ENCODE data around the gene TCOF1. TPM values are rescaled to one million over a fixed set of nuclear protein-coding genes. Genes with fewer than 3 reads are reported as not detected.

TCOF1 gene
- polyA plus RNA-seq (2013, experiment 1 of 2), result 32.1 TPM
- 32.7 TPM for polyA plus RNA-seq (2013, experiment 2 of 2)

- peaks cover 6% of the 10 kb centered on the region for H3K79me1 ChIP-seq (ENCODE audit: low read depth, low read length)
- peak within 1 kb of the TSS; percentile 26 for H2BK5ac ChIP-seq (ENCODE audit: low read length)
- H3K27ac ChIP-seq (replicated peaks; ENCODE audit: low read length), result peak within 1 kb of the TSS; percentile 21
- H2BK15ac ChIP-seq (ENCODE audit: low read length), result no peak within 1 kb of the TSS
- peak; percentile 98 for DNase-seq (ENCODE audit: low spot score)
- no peak within 1 kb of the TSS for H3K4ac ChIP-seq (ENCODE audit: low read length)
- H3K4me2 ChIP-seq (ENCODE audit: insufficient read depth, low read length, poor library complexity, severe bottlenecking), result peak within 1 kb of the TSS; percentile 60
- peak within 1 kb of the TSS; percentile 69 for H3K23ac ChIP-seq (ENCODE audit: low read depth, low read length, poor library complexity)
- WGBS, 2 donors (ENCODE audit: extremely low coverage in 2 of 2, insufficient read length in 2 of 2, insufficient replicate concordance in 1 of 2), result no CpG with 5 or more reads among the region's 90 CpGs
- peak within 1 kb of the TSS; percentile 86 for H3K9ac ChIP-seq (ENCODE audit: low read depth, low read length, poor library complexity)
- peaks cover 0 to 2% (median 0%) of the 10 kb centered on the region in 3 experiments for H3K27me3 ChIP-seq (ENCODE audit: control insufficient read depth in 3 of 3, insufficient read depth in 3 of 3, low read depth in 1 of 3, low read length in 3 of 3)
- H4K91ac ChIP-seq (ENCODE audit: low read depth, low read length, poor library complexity), result no peak within 1 kb of the TSS
- H3K18ac ChIP-seq (ENCODE audit: low read length), result peak within 1 kb of the TSS; percentile 92
- peaks cover 6 to 7% of the 10 kb centered on the region in 2 donors for H3K4me1 ChIP-seq (ENCODE audit: control insufficient read depth in 2 of 2, insufficient read depth in 1 of 2, low read depth in 1 of 2, low read length in 2 of 2)
- H3K4me3 ChIP-seq (ENCODE audit: low read length in 2 of 2), result peak within 1 kb of the TSS; percentile 77 to 94
- H2AFZ ChIP-seq (ENCODE audit: low read length), result peak within 1 kb of the TSS; percentile 79
- H3K14ac ChIP-seq (ENCODE audit: low read length), result peak within 1 kb of the TSS; percentile 65
- no peak within 1 kb of the TSS for H4K8ac ChIP-seq (ENCODE audit: low read depth, low read length)
- no peak within 1 kb of the TSS for H2BK120ac ChIP-seq (ENCODE audit: low read depth, low read length)
- H3K36me3 ChIP-seq (replicated peaks in 1 of 2; ENCODE audit: control insufficient read depth in 2 of 2, insufficient read depth in 2 of 2, low read length in 2 of 2), result peaks cover 20 to 34% of the 10 kb centered on the region in 2 donors
- no peaks in the 10 kb centered on the region for H3K9me3 ChIP-seq (replicated peaks in 1 of 2; ENCODE audit: control insufficient read depth in 2 of 2, insufficient read depth in 1 of 2, low read depth in 1 of 2, low read length in 2 of 2)
- H2BK12ac ChIP-seq (ENCODE audit: low read length), result no peak within 1 kb of the TSS
- H2AK5ac ChIP-seq (ENCODE audit: low read depth, low read length), result peak within 1 kb of the TSS; percentile 16
These were observed at the start of gene TCOF1 for GRCh38 chr5:150357326-150358260. Gene TCOF1 (plus strand): TSS chr5:150357697. CDS start chr5:150357747, 50 bp downstream.

- Histone ChIP-seq H3K4ac (ENCODE audit: low read length) (no peak overlapping the region), H3K36me3 (replicated peaks in 1 of 2; ENCODE audit: control insufficient read depth in 2 of 2, insufficient read depth in 2 of 2, low read length in 2 of 2) (no peaks in the 10 kb centered on the region), H3K18ac (ENCODE audit: low read length) (no peak overlapping the region), H3K79me1 (ENCODE audit: low read depth, low read length) (no peaks in the 10 kb centered on the region), H2AFZ (ENCODE audit: low read length) (no peak overlapping the region), H2AK5ac (ENCODE audit: low read depth, low read length) (peak overlapping the region; percentile 1), H3K14ac (ENCODE audit: low read length) (no peak overlapping the region), H4K8ac (ENCODE audit: low read depth, low read length) (no peak overlapping the region), H2BK120ac (ENCODE audit: low read depth, low read length) (no peak overlapping the region), H2BK5ac (ENCODE audit: low read length) (no peak overlapping the region), H3K27me3 (ENCODE audit: control insufficient read depth in 3 of 3, insufficient read depth in 3 of 3, low read depth in 1 of 3, low read length in 3 of 3) (no peaks in the 10 kb centered on the region), H3K9me3 (replicated peaks in 1 of 2; ENCODE audit: control insufficient read depth in 2 of 2, insufficient read depth in 1 of 2, low read depth in 1 of 2, low read length in 2 of 2) (no peaks in the 10 kb centered on the region), H3K23ac (ENCODE audit: low read depth, low read length, poor library complexity) (no peak overlapping the region), H3K4me2 (ENCODE audit: insufficient read depth, low read length, poor library complexity, severe bottlenecking) (no peak overlapping the region), H3K4me3 (ENCODE audit: low read length in 2 of 2) (no peak overlapping the region), H4K91ac (ENCODE audit: low read depth, low read length, poor library complexity) (no peak overlapping the region), H3K27ac (replicated peaks; ENCODE audit: low read length) (no peak overlapping the region), H2BK12ac (ENCODE audit: low read length) (no peak overlapping the region), H2BK15ac (ENCODE audit: low read length) (no peak overlapping the region), H3K9ac (ENCODE audit: low read depth, low read length, poor library complexity) (no peak overlapping the region), H3K4me1 (ENCODE audit: control insufficient read depth in 2 of 2, insufficient read depth in 1 of 2, low read depth in 1 of 2, low read length in 2 of 2) (peaks cover 6 to 30% of the 10 kb centered on the region in 2 donors)
- WGBS, 2 donors (ENCODE audit: extremely low coverage in 2 of 2, insufficient read length in 2 of 2, insufficient replicate concordance in 1 of 2), result no CpG with 5 or more reads among the region's 7 CpGs
- no peak for DNase-seq (ENCODE audit: low spot score)
These were observed 48.2 kb upstream of the TCOF1 start for GRCh38 chr5:150309101-150309885.

- Histone ChIP-seq H2BK5ac (ENCODE audit: low read length) (no peak overlapping the region), H2BK15ac (ENCODE audit: low read length) (no peak overlapping the region), H2BK12ac (ENCODE audit: low read length) (no peak overlapping the region), H3K36me3 (replicated peaks in 1 of 2; ENCODE audit: control insufficient read depth in 2 of 2, insufficient read depth in 2 of 2, low read length in 2 of 2) (no peaks in the 10 kb centered on the region), H3K4me2 (ENCODE audit: insufficient read depth, low read length, poor library complexity, severe bottlenecking) (no peak overlapping the region), H4K91ac (ENCODE audit: low read depth, low read length, poor library complexity) (no peak overlapping the region), H3K18ac (ENCODE audit: low read length) (no peak overlapping the region), H4K8ac (ENCODE audit: low read depth, low read length) (no peak overlapping the region), H2BK120ac (ENCODE audit: low read depth, low read length) (no peak overlapping the region), H2AK5ac (ENCODE audit: low read depth, low read length) (no peak overlapping the region), H3K23ac (ENCODE audit: low read depth, low read length, poor library complexity) (no peak overlapping the region), H2AFZ (ENCODE audit: low read length) (no peak overlapping the region), H3K4me1 (ENCODE audit: control insufficient read depth in 2 of 2, insufficient read depth in 1 of 2, low read depth in 1 of 2, low read length in 2 of 2) (peaks cover 5 to 24% of the 10 kb centered on the region in 2 donors), H3K9me3 (replicated peaks in 1 of 2; ENCODE audit: control insufficient read depth in 2 of 2, insufficient read depth in 1 of 2, low read depth in 1 of 2, low read length in 2 of 2) (no peaks in the 10 kb centered on the region), H3K4me3 (ENCODE audit: low read length in 2 of 2) (no peak overlapping the region), H3K4ac (ENCODE audit: low read length) (no peak overlapping the region), H3K9ac (ENCODE audit: low read depth, low read length, poor library complexity) (no peak overlapping the region), H3K27ac (replicated peaks; ENCODE audit: low read length) (no peak overlapping the region), H3K14ac (ENCODE audit: low read length) (no peak overlapping the region), H3K79me1 (ENCODE audit: low read depth, low read length) (no peaks in the 10 kb centered on the region), H3K27me3 (ENCODE audit: control insufficient read depth in 3 of 3, insufficient read depth in 3 of 3, low read depth in 1 of 3, low read length in 3 of 3) (no peaks in the 10 kb centered on the region)
- DNase-seq (ENCODE audit: low spot score), result no peak
- WGBS, 2 donors (ENCODE audit: extremely low coverage in 2 of 2, insufficient read length in 2 of 2, insufficient replicate concordance in 1 of 2), result no CpG with 5 or more reads among the region's 1 CpG
These were observed 47.6 kb upstream of the TCOF1 start for GRCh38 chr5:150309886-150310239.

GRCh38 chr5:150310246-150310645 is 47.3 kb upstream of the TCOF1 start:
- no peak overlapping the region for H3K4me2 ChIP-seq (ENCODE audit: insufficient read depth, low read length, poor library complexity, severe bottlenecking)
- H2BK15ac ChIP-seq (ENCODE audit: low read length), result no peak overlapping the region
- no peak overlapping the region for H3K4ac ChIP-seq (ENCODE audit: low read length)
- H2AFZ ChIP-seq (ENCODE audit: low read length), result no peak overlapping the region
- peaks cover 5 to 21% of the 10 kb centered on the region in 2 donors for H3K4me1 ChIP-seq (ENCODE audit: control insufficient read depth in 2 of 2, insufficient read depth in 1 of 2, low read depth in 1 of 2, low read length in 2 of 2)
- H3K79me1 ChIP-seq (ENCODE audit: low read depth, low read length), result no peaks in the 10 kb centered on the region
- H3K9me3 ChIP-seq (replicated peaks in 1 of 2; ENCODE audit: control insufficient read depth in 2 of 2, insufficient read depth in 1 of 2, low read depth in 1 of 2, low read length in 2 of 2), result no peaks in the 10 kb centered on the region
- no peak overlapping the region for H2BK5ac ChIP-seq (ENCODE audit: low read length)
- no peak overlapping the region for H2BK120ac ChIP-seq (ENCODE audit: low read depth, low read length)
- no peak overlapping the region for H2BK12ac ChIP-seq (ENCODE audit: low read length)
- H3K36me3 ChIP-seq (replicated peaks in 1 of 2; ENCODE audit: control insufficient read depth in 2 of 2, insufficient read depth in 2 of 2, low read length in 2 of 2), result no peaks in the 10 kb centered on the region
- no CpG with 5 or more reads among the region's 5 CpGs for WGBS, 2 donors (ENCODE audit: extremely low coverage in 2 of 2, insufficient read length in 2 of 2, insufficient replicate concordance in 1 of 2)
- H4K8ac ChIP-seq (ENCODE audit: low read depth, low read length), result no peak overlapping the region
- no peak overlapping the region for H3K14ac ChIP-seq (ENCODE audit: low read length)
- H3K18ac ChIP-seq (ENCODE audit: low read length), result no peak overlapping the region
- H2AK5ac ChIP-seq (ENCODE audit: low read depth, low read length), result no peak overlapping the region
- no peaks in the 10 kb centered on the region for H3K27me3 ChIP-seq (ENCODE audit: control insufficient read depth in 3 of 3, insufficient read depth in 3 of 3, low read depth in 1 of 3, low read length in 3 of 3)
- no peak overlapping the region for H3K27ac ChIP-seq (replicated peaks; ENCODE audit: low read length)
- H3K4me3 ChIP-seq (ENCODE audit: low read length in 2 of 2), result no peak overlapping the region
- H3K9ac ChIP-seq (ENCODE audit: low read depth, low read length, poor library complexity), result no peak overlapping the region
- H4K91ac ChIP-seq (ENCODE audit: low read depth, low read length, poor library complexity), result no peak overlapping the region
- H3K23ac ChIP-seq (ENCODE audit: low read depth, low read length, poor library complexity), result no peak overlapping the region
- no peak for DNase-seq (ENCODE audit: low spot score)
